ENCODE measurements around the gene DCBLD1. TPM values are rescaled to one million over a fixed set of nuclear protein-coding genes. Genes with fewer than 3 reads are reported as not detected.

DCBLD1 gene
- total and polyA plus RNA-seq, 2 of the 4 experiments (the other 2 are of a cell fraction), result 21.1 to 27.8 TPM

DNA sequence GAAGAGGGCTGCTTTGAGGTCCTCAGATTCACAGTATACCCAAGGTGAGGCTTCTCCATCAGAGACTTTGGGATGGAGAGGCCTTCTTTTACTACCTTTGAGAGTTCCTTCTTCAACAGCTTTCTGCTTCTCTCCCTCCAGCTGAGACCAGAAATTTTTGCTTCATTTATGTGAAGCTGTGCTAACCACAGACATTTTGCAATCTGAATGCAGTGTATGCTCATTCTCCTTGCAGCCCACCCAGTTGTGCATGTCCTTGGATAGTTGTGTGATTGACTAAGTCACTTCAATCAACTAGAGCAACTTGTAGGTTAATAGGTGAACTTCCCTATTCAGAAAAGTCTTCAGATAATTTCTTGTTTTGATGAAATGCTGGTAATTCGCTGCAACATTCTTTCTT lies 20.1 kb downstream of the DCBLD1 start:
- Histone ChIP-seq H4K20me1 (ENCODE audit: insufficient read depth, low read length) (peaks cover 3% of the 10 kb centered on the region; the same call in 1 of the 2 replicates), H4K5ac (ENCODE audit: low read depth, low read length) (peak overlapping the region; percentile 97), H2BK20ac (ENCODE audit: low read depth, low read length) (peak overlapping the region; percentile 68; the same call in 1 of the 2 replicates), H3K9ac (ENCODE audit: low read depth, low read length) (0 out of 2 replicates have a peak overlapping the region, but pooled peaks have one; percentile 17), H3K79me1 (ENCODE audit: low read depth in 1 of 2, low read length in 2 of 2) (peaks cover 17 to 53% of the 10 kb centered on the region in 2 experiments), H3K4me3 (ENCODE audit: insufficient read depth, low read depth, low read length) (no peak overlapping the region), H3K27ac (ENCODE audit: insufficient read depth, low read length) (peak overlapping the region; percentile 69), H3K36me3 (ENCODE audit: control insufficient read depth, insufficient read depth, low read length) (peaks cover 4% of the 10 kb centered on the region; the same call in 1 of the 2 replicates), H3K14ac (replicated peaks; ENCODE audit: low read depth, low read length) (peak overlapping the region; percentile 61), H4K8ac (ENCODE audit: low read depth in 2 of 2, low read length in 2 of 2) (peak overlapping the region; percentile 34 to 47; a peak in 2 of 4 replicates), H2AK5ac (ENCODE audit: low read depth, low read length) (peak overlapping the region; percentile 81), H3K4ac (ENCODE audit: low read depth, low read length) (peak overlapping the region; percentile 81), H3K27me3 (ENCODE audit: control insufficient read depth, insufficient read depth, low read length) (no peaks in the 10 kb centered on the region), H3K9me3 (ENCODE audit: control insufficient read depth, insufficient read depth, low read length) (no peaks in the 10 kb centered on the region), H3K56ac (ENCODE audit: extremely low read depth, insufficient read depth, low read length) (no peak overlapping the region), H2BK120ac (ENCODE audit: low read depth, low read length) (peak overlapping the region; percentile 66), H3K18ac (ENCODE audit: low read depth, low read length) (peak overlapping the region; percentile 95), H2AFZ (replicated peaks; ENCODE audit: low read length, poor library complexity) (no peak overlapping the region), H3K9me1 (ENCODE audit: insufficient read depth, low read length) (peaks cover 8% of the 10 kb centered on the region), H3K4me1 (ENCODE audit: control insufficient read depth, insufficient read depth, low read length) (peaks cover 19% of the 10 kb centered on the region), H2BK5ac (ENCODE audit: low read depth, low read length, poor library complexity, severe bottlenecking) (no peak overlapping the region), H2AK9ac (replicated peaks; ENCODE audit: low read depth, low read length, poor library complexity) (no peak overlapping the region), H3K23ac (ENCODE audit: low read depth, low read length) (peak overlapping the region; percentile 67), H4K91ac (ENCODE audit: insufficient read depth, low read depth, low read length) (0 out of 2 replicates have a peak overlapping the region, but pooled peaks have one; percentile 3), H2BK15ac (ENCODE audit: low read depth, low read length) (peak overlapping the region; percentile 28; the same call in 1 of the 3 replicates), H3K4me2 (ENCODE audit: low read depth, low read length) (peak overlapping the region; percentile 35; the same call in 1 of the 2 replicates)
- dilution Hi-C loops (cut with HindIII; ENCODE audit: low sequenced_read_pairs, unreplicated experiment), result no loop called here
- no TSS peak for BruUV-seq (replicated peaks)
- intact Hi-C loops (cut with micrococcal nuclease), result no loop called here
- WGBS, 2 experiments (ENCODE audit: extremely low coverage in 2 of 2, insufficient read length in 1 of 2), result no CpG with 5 or more reads among the region's 1 CpG
- no peak; the same call in 1 of the 2 replicates for ATAC-seq (ENCODE audit: low read depth)
- DNase-seq, result peak; percentile 35
- POLR2A ChIA-PET (ENCODE audit: unreplicated experiment), result no interaction called here
- in situ Hi-C loops (cut with MboI; ENCODE audit: low sequenced_read_pairs), result no loop called here
- CTCF ChIA-PET, result no interaction called here
- TF ChIP-seq CEBPB (IDR thresholded peaks at IDR 0.05; ENCODE audit: low read depth, low read length) (peak; percentile 70), RFX5 (IDR thresholded peaks at IDR 0.05; ENCODE audit: low read depth, low read length) (no peak)
